ENCODE results near the gene HAGH.
A peak's percentile ranks its signal among the peaks of the same experiment; 100 is the strongest.

HAGH gene

DNA sequence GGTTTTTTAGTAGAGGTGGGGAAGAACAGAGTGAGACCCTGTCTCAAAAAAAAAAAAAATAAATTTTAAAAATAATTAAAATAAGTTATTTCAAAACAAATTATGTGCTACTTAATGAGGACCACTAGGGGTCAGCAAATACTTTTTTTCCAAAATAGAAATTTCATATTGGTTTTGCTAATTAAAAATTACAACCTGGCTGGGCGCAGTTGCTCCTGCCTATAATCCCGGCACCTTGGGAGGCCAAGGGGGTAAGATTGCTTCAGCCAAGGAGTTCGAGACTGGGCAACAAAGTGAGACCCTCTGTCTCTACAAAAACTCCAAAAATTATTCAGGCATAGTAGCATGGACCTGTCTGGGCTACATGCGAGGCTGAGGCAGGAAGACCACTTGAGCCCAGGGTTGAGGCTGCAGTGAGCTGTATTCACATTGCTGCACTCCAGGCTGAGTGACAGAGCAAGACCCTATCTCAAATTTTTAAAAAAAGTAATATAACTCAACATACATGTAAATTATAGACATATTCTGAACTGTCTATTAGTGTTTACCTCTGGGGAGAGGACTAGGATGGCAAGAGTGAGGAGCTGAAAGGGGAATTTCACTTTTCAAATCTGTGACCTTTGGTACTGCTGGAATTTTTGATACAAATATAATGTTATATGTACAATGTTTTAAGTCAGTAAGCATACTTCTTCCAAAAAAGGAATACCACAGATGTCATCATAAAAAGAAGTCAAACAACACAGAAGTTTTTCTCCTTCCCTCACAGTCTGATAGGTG, 37.2 kb upstream of the HAGH start (continued):
- TF ChIP-seq, protein P1, sequence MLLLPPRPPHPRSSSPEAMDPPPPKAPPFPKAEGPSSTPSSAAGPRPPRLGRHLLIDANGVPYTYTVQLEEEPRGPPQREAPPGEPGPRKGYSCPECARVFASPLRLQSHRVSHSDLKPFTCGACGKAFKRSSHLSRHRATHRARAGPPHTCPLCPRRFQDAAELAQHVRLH (tag by site-specific recombination; IDR thresholded peaks at IDR 0.05): no peak
- TF ChIP-seq ZNF184 (tag by site-specific recombination; IDR thresholded peaks at IDR 0.05) (0 out of 2 replicates have a peak, but pooled peaks have one; percentile 29), ZNF449 (tag by site-specific recombination; IDR thresholded peaks at IDR 0.05) (peak; percentile 95; the same call in 1 of the 2 replicates), ZBTB20 (tag by site-specific recombination; IDR thresholded peaks at IDR 0.05) (no peak), ZEB2 (tag by site-specific recombination; IDR thresholded peaks at IDR 0.05) (0 out of 2 replicates have a peak, but pooled peaks have one; percentile 25), GLIS1 (tag by site-specific recombination; IDR thresholded peaks at IDR 0.05) (0 out of 2 replicates have a peak, but pooled peaks have one; percentile 49)

GRCh38 chr16:1862394-1862793, 35.8 kb upstream of the HAGH start:
- Histone ChIP-seq H3K9me3 (ENCODE audit: control insufficient read depth, insufficient read depth, low read depth, low read length) (no peaks in the 10 kb centered on the region), H3K27ac (ENCODE audit: extremely low read depth, low read depth, low read length) (no peak overlapping the region), H3K4me1 (ENCODE audit: control insufficient read depth, insufficient read depth, low read length) (no peaks in the 10 kb centered on the region; the same call in 1 of the 2 replicates), H3K36me3 (ENCODE audit: control insufficient read depth in 2 of 2, insufficient read depth in 1 of 2, low read length in 2 of 2) (no peaks in the 10 kb centered on the region), H3K4me3 (ENCODE audit: low read depth, low read length) (no peak overlapping the region)
- ChIA-PET POLR2A (interaction anchor here (1.1 kb wide), 1 partner anchor 67 kb away, joined by 3 read pairs; no protein-coding TSS in a partner anchor), CTCF (interaction anchor here (0.6 to 6.9 kb wide), 8 partner anchors 11 to 278 kb away, joined by 3 to 57 read pairs (median 4); no protein-coding TSS in a partner anchor)
- no peak for TF ChIP-seq ZNF670 (tag by site-specific recombination; IDR thresholded peaks at IDR 0.05; ENCODE audit: low read depth)
- TF ChIP-seq KLF17 (tag by site-specific recombination; IDR thresholded peaks at IDR 0.05): no peak
- no peak for TF ChIP-seq ZNF747 (tag by site-specific recombination; IDR thresholded peaks at IDR 0.05)
- TF ChIP-seq ZNF26 (tag by site-specific recombination; IDR thresholded peaks at IDR 0.05): no peak
- no peak for TF ChIP-seq ZNF785 (tag by site-specific recombination; IDR thresholded peaks at IDR 0.05)
- no peak for TF ChIP-seq ZNF585B (tag by site-specific recombination; IDR thresholded peaks at IDR 0.05)
- no peak for TF ChIP-seq ZNF530 (tag by site-specific recombination; IDR thresholded peaks at IDR 0.05; ENCODE audit: low read depth)
- TF ChIP-seq, protein P2, sequence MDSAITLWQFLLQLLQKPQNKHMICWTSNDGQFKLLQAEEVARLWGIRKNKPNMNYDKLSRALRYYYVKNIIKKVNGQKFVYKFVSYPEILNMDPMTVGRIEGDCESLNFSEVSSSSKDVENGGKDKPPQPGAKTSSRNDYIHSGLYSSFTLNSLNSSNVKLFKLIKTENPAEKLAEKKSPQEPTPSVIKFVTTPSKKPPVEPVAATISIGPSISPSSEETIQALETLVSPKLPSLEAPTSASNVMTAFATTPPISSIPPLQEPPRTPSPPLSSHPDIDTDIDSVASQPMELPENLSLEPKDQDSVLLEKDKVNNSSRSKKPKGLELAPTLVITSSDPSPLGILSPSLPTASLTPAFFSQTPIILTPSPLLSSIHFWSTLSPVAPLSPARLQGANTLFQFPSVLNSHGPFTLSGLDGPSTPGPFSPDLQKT (IDR thresholded peaks at IDR 0.05; ENCODE audit: borderline replicate concordance, low read depth, low read length): no peak
- TF ChIP-seq YY2 (tag by site-specific recombination; IDR thresholded peaks at IDR 0.05): no peak
- no peak for TF ChIP-seq ZBTB8A (tag by site-specific recombination; IDR thresholded peaks at IDR 0.05)

- CTCF ChIA-PET: interaction anchor here (0.6 to 6.9 kb wide), 6 partner anchors 10 to 142 kb away, joined by 3 to 57 read pairs (median 4); no protein-coding TSS in a partner anchor
- Histone ChIP-seq H3K9me3 (ENCODE audit: control insufficient read depth, insufficient read depth, low read depth, low read length) (no peaks in the 10 kb centered on the region), H3K36me3 (ENCODE audit: control insufficient read depth in 2 of 2, insufficient read depth in 1 of 2, low read length in 2 of 2) (no peaks in the 10 kb centered on the region), H3K27ac (ENCODE audit: extremely low read depth, low read depth, low read length) (no peak overlapping the region), H3K4me1 (ENCODE audit: control insufficient read depth, insufficient read depth, low read length) (no peaks in the 10 kb centered on the region; the same call in 1 of the 2 replicates), H3K4me3 (ENCODE audit: low read depth, low read length) (no peak overlapping the region)
- no peak for TF ChIP-seq ZNF311 (tag by site-specific recombination; IDR thresholded peaks at IDR 0.05; ENCODE audit: borderline replicate concordance)
- TF ChIP-seq ZNF23 (tag by site-specific recombination; IDR thresholded peaks at IDR 0.05; ENCODE audit: borderline replicate concordance): no peak
- POLR2A ChIA-PET: interaction anchor here (0.7 to 1.1 kb wide), 2 partner anchors 67 to 99 kb away, joined by 3 to 4 read pairs; no protein-coding TSS in a partner anchor
Measured at GRCh38 chr16:1861730-1862129, 35.1 kb upstream of the HAGH start.

All from HEK293 (cell line).